A673 (cell line): ENCODE results near the gene FAM81A. TPM values are rescaled to one million over a fixed set of nuclear protein-coding genes. Genes with fewer than 3 reads are reported as not detected.

Experiments
- BruUV-seq: library from RNA; stranded (reverse); fragments of 400-500 nt; replicated peaks from 2 replicates; lab custom pipeline; 2021; lab: Mats Ljungman, UMichigan
- CTCF ChIA-PET: fragments of 300-600 bp; sonication (Branson Sonifier 250); formaldehyde crosslinking; loops from one replicate; lab custom pipeline; 2022; ENCODE audit warnings: antibody characterized with exemption; lab: Charles Lee
- POLR2A ChIA-PET: fragments of 300-600 bp; sonication (Branson Sonifier 250); formaldehyde crosslinking; loops from one replicate; lab custom pipeline; 2022; ENCODE audit warnings: antibody characterized with exemption; ENCODE audit not compliant: low non-redundant PET; lab: Charles Lee
- DNase-seq: peaks from one replicate; pipeline ENCODE4 v3.0.0-alpha.2; 2015; ENCODE audit warnings: low spot score
- H3K27ac ChIP-seq: fragments of 200-600 bp; sonication (generic); 2 replicates; pipeline ENCODE4 v1.5.1; 2016; ENCODE audit warnings: mixed run types, low read depth, mild to moderate bottlenecking, mixed read lengths, antibody characterized with exemption, low read length; ENCODE audit not compliant: poor library complexity, severe bottlenecking
- H3K27me3 ChIP-seq: fragments of 200-600 bp; sonication (generic); replicated peaks from 2 replicates; pipeline ENCODE4 v1.6.1; 2017; ENCODE audit warnings: mixed run types, low read depth, mild to moderate bottlenecking, mixed read lengths, antibody characterized with exemption, low read length; ENCODE audit not compliant: insufficient read depth, poor library complexity
- H3K36me3 ChIP-seq: fragments of 200-600 bp; sonication (generic); 2 replicates; pipeline ENCODE4 v1.6.1; 2016; ENCODE audit warnings: mixed run types, mild to moderate bottlenecking, mixed read lengths, antibody characterized with exemption, low read length; ENCODE audit not compliant: insufficient read depth, poor library complexity, severe bottlenecking
- H3K4me1 ChIP-seq: fragments of 200-600 bp; sonication (generic); 2 replicates; pipeline ENCODE4 v1.6.1; 2017; ENCODE audit warnings: mixed run types, mild to moderate bottlenecking, mixed read lengths, antibody characterized with exemption, low read length; ENCODE audit not compliant: insufficient read depth, poor library complexity, severe bottlenecking
- H3K4me3 ChIP-seq: fragments of 200-600 bp; sonication (generic); 2 replicates; pipeline ENCODE4 v1.5.1; 2016; ENCODE audit warnings: low read depth, mixed run types, mild to moderate bottlenecking, mixed read lengths, low read length; ENCODE audit not compliant: poor library complexity, severe bottlenecking
- H3K9me3 ChIP-seq: fragments of 200-600 bp; sonication (generic); 2 replicates; pipeline ENCODE4 v1.6.1; 2016; ENCODE audit warnings: mixed run types, low read depth, mild to moderate bottlenecking, mixed read lengths, antibody characterized with exemption, low read length; ENCODE audit not compliant: poor library complexity, severe bottlenecking
- EZH2 ChIP-seq: fragments of 200-600 bp; sonication (generic); IDR thresholded peaks from 2 replicates; pipeline ENCODE4 v1.6.1; 2017; ENCODE audit warnings: borderline replicate concordance, low read depth, mild to moderate bottlenecking, mixed read lengths, antibody characterized with exemption, low read length; ENCODE audit not compliant: poor library complexity, severe bottlenecking
- intact Hi-C: fragments of 100-400 bp; cut with micrococcal nuclease; formaldehyde crosslinking; loops from one replicate; pipeline ENCODE4 v1.10.0; 2022; ENCODE audit not compliant: unreplicated experiment
- total RNA-seq: library from RNA; stranded (reverse); gene quantifications from 2 replicates; pipeline ENCODE4 v1.2.3, GENCODE V29; 2021
- TF ChIP-seq, protein P1 (sequence below): fragments of 300-800, 200-600 bp; sonication (generic); conservative IDR thresholded peaks from 2 replicates; pipeline ENCODE4 v1.5.1; 2017; ENCODE audit warnings: low read depth, mild to moderate bottlenecking, antibody characterized with exemption, low read length, moderate library complexity, mixed read lengths

FAM81A gene
- total RNA-seq, 1 experiment from 2014 or later, result not detected

DNA sequence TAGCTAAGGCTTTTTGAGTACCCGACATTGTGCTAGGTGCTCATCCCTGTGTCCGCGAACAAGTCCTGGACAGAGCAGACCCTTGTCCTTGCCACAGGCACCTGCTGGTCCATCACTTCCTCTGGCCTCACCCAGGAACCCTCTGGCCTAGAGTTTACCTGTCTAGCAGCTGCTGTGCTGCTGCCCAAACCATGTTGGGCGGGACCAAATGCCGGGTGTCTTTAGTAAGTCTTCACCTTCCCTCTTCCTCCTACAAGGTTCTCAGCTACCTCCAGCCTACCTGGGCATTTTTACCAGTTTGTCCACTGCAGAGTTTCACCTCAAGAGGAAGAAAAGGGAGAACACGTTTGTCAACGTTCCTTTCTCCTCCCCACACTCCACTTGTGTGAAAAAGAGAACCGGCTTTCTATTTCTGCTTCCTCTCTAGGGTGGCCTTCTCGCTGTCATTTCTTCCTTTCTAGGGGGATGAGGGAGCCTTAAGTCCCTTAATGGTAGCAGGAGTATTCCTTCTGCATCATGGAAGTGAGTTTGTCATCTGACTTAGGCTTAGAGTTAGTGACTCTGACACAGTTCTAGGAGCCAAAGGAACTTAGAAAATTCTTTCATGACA, 93.2 kb downstream of the FAM81A start:
- intact Hi-C loops, result loop anchor here (10.0 kb wide), 1 partner anchor 794 kb away; no protein-coding TSS in a partner anchor
- BruUV-seq, result no TSS peak

DNA sequence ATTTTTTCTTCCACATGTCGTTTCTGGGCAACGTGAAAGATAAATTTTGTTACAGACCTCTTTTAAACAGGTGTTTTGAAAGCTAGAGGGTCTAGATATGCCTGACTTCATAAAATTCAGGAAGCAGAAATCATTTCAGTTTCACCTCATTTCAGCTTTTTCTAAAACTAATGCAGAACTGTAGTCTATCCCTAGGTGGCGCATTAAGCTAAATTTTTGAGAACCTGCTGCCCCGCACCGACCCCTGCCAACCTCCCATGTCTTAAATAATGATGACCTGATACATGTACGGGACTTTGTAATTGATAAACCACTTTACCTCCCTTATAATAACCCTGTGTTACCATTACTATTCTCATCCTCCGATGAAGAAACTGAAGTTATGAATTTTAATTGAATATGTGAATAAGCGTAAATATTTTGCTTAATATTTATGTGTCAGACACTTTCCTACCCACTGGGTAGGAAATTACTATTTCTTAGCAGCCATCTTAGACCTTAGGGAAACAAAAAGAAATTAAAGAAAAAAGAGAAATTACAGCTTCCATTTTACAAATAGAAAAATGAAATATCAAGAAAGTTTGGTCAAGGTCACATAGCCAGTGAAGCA, 94.9 kb downstream of the FAM81A start:
- Histone ChIP-seq H3K36me3 (no peaks in the 10 kb centered on the region), H3K9me3 (no peaks in the 10 kb centered on the region), H3K27ac (no peak overlapping the region), H3K4me1 (no peaks in the 10 kb centered on the region), H3K27me3 (no peaks in the 10 kb centered on the region), H3K4me3 (no peak overlapping the region)
- POLR2A ChIA-PET, result no interaction called here
- BruUV-seq, result no TSS peak
- DNase-seq, result peak; percentile 61
- no peak for TF ChIP-seq EZH2
- TF ChIP-seq, protein P1, sequence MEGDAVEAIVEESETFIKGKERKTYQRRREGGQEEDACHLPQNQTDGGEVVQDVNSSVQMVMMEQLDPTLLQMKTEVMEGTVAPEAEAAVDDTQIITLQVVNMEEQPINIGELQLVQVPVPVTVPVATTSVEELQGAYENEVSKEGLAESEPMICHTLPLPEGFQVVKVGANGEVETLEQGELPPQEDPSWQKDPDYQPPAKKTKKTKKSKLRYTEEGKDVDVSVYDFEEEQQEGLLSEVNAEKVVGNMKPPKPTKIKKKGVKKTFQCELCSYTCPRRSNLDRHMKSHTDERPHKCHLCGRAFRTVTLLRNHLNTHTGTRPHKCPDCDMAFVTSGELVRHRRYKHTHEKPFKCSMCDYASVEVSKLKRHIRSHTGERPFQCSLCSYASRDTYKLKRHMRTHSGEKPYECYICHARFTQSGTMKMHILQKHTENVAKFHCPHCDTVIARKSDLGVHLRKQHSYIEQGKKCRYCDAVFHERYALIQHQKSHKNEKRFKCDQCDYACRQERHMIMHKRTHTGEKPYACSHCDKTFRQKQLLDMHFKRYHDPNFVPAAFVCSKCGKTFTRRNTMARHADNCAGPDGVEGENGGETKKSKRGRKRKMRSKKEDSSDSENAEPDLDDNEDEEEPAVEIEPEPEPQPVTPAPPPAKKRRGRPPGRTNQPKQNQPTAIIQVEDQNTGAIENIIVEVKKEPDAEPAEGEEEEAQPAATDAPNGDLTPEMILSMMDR, result peak; percentile 85
- intact Hi-C loops, result loop anchor here (2.0 to 10.0 kb wide), 2 partner anchors 90 to 792 kb away; no protein-coding TSS in a partner anchor
- CTCF ChIA-PET, result interaction anchor here (0.5 to 1.2 kb wide), 7 partner anchors 9 to 155 kb away, joined by 3 to 12 read pairs (median 5); partner anchors contain the start of gene GTF2A2

More for the DNA sequence above, 93.2 kb downstream of the FAM81A start:
- no peak for TF ChIP-seq EZH2
- TF ChIP-seq, protein P1, result no peak
- DNase-seq, result no peak
- CTCF ChIA-PET, result no interaction called here
- Histone ChIP-seq H3K27ac (no peak overlapping the region), H3K9me3 (no peaks in the 10 kb centered on the region), H3K27me3 (no peaks in the 10 kb centered on the region), H3K36me3 (no peaks in the 10 kb centered on the region), H3K4me1 (no peaks in the 10 kb centered on the region), H3K4me3 (no peak overlapping the region)
- POLR2A ChIA-PET, result no interaction called here

DNA sequence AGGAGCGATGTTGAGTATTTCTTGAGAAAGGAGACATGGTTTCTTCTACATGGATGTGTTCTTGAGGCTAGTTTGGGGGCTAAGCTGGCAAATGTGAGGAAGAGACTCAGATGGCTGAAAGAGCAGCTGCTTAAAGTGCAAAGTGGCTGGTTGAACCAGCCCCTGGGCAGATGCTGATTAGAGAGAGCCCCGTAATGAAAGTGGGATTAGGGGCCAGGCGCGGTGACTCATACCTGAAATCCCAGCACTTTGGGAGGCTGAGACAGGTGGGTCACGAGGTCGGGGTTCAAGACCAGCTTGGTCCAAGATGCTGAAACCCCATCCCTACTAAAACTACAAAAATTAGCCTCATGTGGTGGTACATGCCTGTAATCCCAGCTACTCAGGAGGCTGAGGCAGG, 98.6 kb downstream of the FAM81A start:
- CTCF ChIA-PET, result no interaction called here
- H3K27me3 ChIP-seq, result no peaks in the 10 kb centered on the region
- H3K36me3 ChIP-seq, result no peaks in the 10 kb centered on the region
- no TSS peak for BruUV-seq
- no peak for TF ChIP-seq EZH2
- TF ChIP-seq, protein P1, result no peak
- H3K4me1 ChIP-seq, result no peaks in the 10 kb centered on the region
- no peak overlapping the region for H3K27ac ChIP-seq
- POLR2A ChIA-PET, result no interaction called here
- no peaks in the 10 kb centered on the region for H3K9me3 ChIP-seq
- no peak overlapping the region for H3K4me3 ChIP-seq
- intact Hi-C loops, result loop anchor here (10.0 kb wide), 1 partner anchor 788 kb away; no protein-coding TSS in a partner anchor
- DNase-seq, result no peak
